ENCODE results near the gene RPLP1.

- TF ChIP-seq CTCF (IDR thresholded peaks at IDR 0.05; ENCODE audit: low read length) (no peak), EZH2phosphoT487 (IDR thresholded peaks at IDR 0.05; ENCODE audit: low read length) (no peak), EZH2 (optimal IDR thresholded peaks at IDR 0.05; ENCODE audit: low read depth, low read length) (no peak)
Measured at GRCh38 chr15:69452692-69453521, at the start of gene RPLP1.
